Parathyroid adenoma (tissue), 2 donors: ENCODE measurements around the gene IGFBP2.

ENCODE experiments used
- H2AFZ ChIP-seq: fragments of 300-600 bp; sonication (generic); one replicate; pipeline ENCODE4 v1.7.0; 2017; ENCODE audit warnings: antibody characterized with exemption, mild to moderate bottlenecking
- H3K27ac ChIP-seq: fragments of 300-600 bp; sonication (generic); one replicate; pipeline ENCODE4 v1.7.0; 2017
- H3K27me3 ChIP-seq: fragments of 300-600 bp; sonication (generic); one replicate; pipeline ENCODE4 v1.7.0; 2017; ENCODE audit warnings: low read length; ENCODE audit not compliant: control insufficient read depth, insufficient read depth
- H3K36me3 ChIP-seq: fragments of 300-600 bp; sonication (generic); one replicate; pipeline ENCODE4 v1.7.0; 2017; ENCODE audit warnings: low read length; ENCODE audit not compliant: control insufficient read depth, insufficient read depth
- H3K4me1 ChIP-seq: fragments of 300-600 bp; sonication (generic); one replicate; pipeline ENCODE4 v1.7.0; 2017; ENCODE audit warnings: control low read depth
- H3K4me2 ChIP-seq: fragments of 300-600 bp; sonication (generic); one replicate; pipeline ENCODE4 v1.7.0; 2017; ENCODE audit warnings: low read length
- H3K4me3 ChIP-seq: fragments of 300-600 bp; sonication (generic); one replicate; pipeline ENCODE4 v1.7.0; 2017; ENCODE audit warnings: low read depth, low read length
- H3K79me2 ChIP-seq: fragments of 300-600 bp; sonication (generic); one replicate; pipeline ENCODE4 v1.7.0; 2017; ENCODE audit warnings: control low read depth
- H3K9ac ChIP-seq: fragments of 300-600 bp; sonication (generic); one replicate; pipeline ENCODE4 v1.7.0; 2017; ENCODE audit warnings: mild to moderate bottlenecking
- H3K9me3 ChIP-seq: fragments of 300-600 bp; sonication (generic); one replicate; pipeline ENCODE4 v1.7.0; 2017; ENCODE audit warnings: low read length; ENCODE audit not compliant: control insufficient read depth
- TF ChIP-seq, protein P1 (sequence below): fragments of 300-600 bp; sonication (generic); IDR thresholded peaks from one replicate; pipeline ENCODE4 v1.7.0; 2017; ENCODE audit warnings: antibody characterized with exemption, mild to moderate bottlenecking
- donor health status: primary hyperparathyroidism.

The IGFBP2 gene

DNA sequence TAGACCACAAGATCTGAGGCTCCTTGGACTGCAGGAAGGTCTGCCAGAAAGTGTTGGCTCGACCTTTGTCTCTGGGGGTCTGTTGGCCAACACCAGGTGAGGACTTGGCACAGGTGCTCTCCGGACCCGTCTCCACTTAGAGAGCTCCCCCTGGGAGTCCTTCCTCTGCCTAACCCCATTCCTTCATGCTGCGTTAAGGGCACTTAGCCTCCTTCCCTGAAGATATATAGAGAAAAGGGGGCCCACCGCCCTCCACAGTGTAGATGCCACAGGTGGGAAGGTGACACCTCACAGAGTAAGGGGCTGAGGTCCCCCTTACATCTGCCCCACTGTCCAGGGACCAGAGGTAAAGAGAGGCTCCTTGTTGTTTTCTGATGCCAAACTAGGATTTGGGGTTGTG, 53.9 kb downstream of the IGFBP2 start:
- H3K27me3 ChIP-seq = no peaks in the 10 kb centered on the region
- H3K36me3 ChIP-seq = no peaks in the 10 kb centered on the region
- no peak overlapping the region for H3K27ac ChIP-seq
- H3K4me1 ChIP-seq = peaks cover 3% of the 10 kb centered on the region
- H3K4me3 ChIP-seq = no peak overlapping the region
- no peak overlapping the region for H3K4me2 ChIP-seq
- H2AFZ ChIP-seq = no peak overlapping the region
- no peaks in the 10 kb centered on the region for H3K79me2 ChIP-seq
- TF ChIP-seq, protein P1, sequence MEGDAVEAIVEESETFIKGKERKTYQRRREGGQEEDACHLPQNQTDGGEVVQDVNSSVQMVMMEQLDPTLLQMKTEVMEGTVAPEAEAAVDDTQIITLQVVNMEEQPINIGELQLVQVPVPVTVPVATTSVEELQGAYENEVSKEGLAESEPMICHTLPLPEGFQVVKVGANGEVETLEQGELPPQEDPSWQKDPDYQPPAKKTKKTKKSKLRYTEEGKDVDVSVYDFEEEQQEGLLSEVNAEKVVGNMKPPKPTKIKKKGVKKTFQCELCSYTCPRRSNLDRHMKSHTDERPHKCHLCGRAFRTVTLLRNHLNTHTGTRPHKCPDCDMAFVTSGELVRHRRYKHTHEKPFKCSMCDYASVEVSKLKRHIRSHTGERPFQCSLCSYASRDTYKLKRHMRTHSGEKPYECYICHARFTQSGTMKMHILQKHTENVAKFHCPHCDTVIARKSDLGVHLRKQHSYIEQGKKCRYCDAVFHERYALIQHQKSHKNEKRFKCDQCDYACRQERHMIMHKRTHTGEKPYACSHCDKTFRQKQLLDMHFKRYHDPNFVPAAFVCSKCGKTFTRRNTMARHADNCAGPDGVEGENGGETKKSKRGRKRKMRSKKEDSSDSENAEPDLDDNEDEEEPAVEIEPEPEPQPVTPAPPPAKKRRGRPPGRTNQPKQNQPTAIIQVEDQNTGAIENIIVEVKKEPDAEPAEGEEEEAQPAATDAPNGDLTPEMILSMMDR = no peak
- no peaks in the 10 kb centered on the region for H3K9me3 ChIP-seq
- H3K9ac ChIP-seq = no peak overlapping the region

DNA sequence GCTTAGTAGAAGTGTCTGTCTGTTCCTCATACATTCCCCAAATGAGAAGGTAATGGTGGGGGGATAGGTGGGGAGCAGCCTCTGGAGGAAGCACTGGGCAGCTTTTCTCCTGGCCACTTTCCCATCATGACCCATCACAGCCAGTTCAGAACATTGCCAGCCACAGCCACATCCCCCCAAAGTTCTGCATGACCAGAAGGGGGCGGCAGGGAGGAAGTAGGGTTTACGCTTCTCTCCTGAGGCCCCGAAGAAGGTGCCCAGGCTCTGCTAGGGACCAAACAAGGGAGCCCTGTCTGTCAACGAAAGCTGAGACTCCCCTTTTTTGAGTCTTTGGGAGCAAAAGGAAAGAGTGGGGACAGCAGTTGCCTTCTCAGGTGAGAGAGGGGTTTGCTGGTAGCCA, 54.4 kb downstream of the IGFBP2 start:
- H3K9me3 ChIP-seq = no peaks in the 10 kb centered on the region
- H3K27ac ChIP-seq = no peak overlapping the region

DNA sequence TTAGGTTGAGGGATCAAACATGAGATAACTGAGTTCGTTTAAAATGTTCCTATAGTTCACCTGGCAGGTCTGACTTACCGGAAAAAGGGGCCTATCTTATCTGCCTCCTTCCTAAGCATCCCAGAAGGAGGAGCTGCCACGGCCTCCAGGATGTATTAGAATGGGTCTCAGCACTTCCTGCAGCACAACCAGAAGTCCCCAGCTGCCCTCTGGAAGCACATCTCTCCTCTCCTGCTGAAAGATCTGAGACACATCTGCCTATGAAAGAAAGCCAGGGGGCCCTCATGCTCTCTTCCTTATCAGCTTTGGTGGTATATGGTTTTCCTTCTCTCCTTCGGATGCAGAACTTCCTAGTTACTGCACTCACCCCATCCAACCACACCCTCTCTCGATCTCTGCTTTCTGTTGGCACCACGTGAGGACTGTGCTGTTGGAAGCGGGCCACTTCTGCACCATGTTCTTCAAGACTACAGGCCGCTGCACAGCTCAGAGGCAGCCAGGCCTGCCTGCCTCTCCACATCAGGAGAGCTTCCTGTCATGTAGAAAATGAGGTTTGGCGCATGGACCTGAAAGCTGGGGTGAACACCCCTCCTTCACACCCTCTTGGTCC, 55.6 kb downstream of the IGFBP2 start:
- Histone ChIP-seq H3K27me3 (no peaks in the 10 kb centered on the region), H3K36me3 (no peaks in the 10 kb centered on the region), H3K4me2 (no peak overlapping the region), H3K9me3 (no peaks in the 10 kb centered on the region), H2AFZ (no peak overlapping the region), H3K4me1 (no peaks in the 10 kb centered on the region), H3K79me2 (no peaks in the 10 kb centered on the region), H3K4me3 (no peak overlapping the region), H3K27ac (no peak overlapping the region), H3K9ac (no peak overlapping the region)
- TF ChIP-seq, protein P1 = no peak

More for the DNA sequence above, 54.4 kb downstream of the IGFBP2 start:
- no peaks in the 10 kb centered on the region for H3K27me3 ChIP-seq
- TF ChIP-seq, protein P1 = no peak
- no peak overlapping the region for H3K4me2 ChIP-seq
- H3K36me3 ChIP-seq = no peaks in the 10 kb centered on the region
- no peak overlapping the region for H3K4me3 ChIP-seq
- no peak overlapping the region for H2AFZ ChIP-seq
- no peak overlapping the region for H3K9ac ChIP-seq
- H3K79me2 ChIP-seq = no peaks in the 10 kb centered on the region
- H3K4me1 ChIP-seq = no peaks in the 10 kb centered on the region

- Histone ChIP-seq H3K36me3 (no peaks in the 10 kb centered on the region), H3K4me2 (no peak overlapping the region), H3K79me2 (no peaks in the 10 kb centered on the region), H3K9ac (no peak overlapping the region), H3K27ac (no peak overlapping the region), H2AFZ (no peak overlapping the region), H3K9me3 (no peaks in the 10 kb centered on the region), H3K4me1 (peaks cover 2% of the 10 kb centered on the region), H3K4me3 (no peak overlapping the region), H3K27me3 (no peaks in the 10 kb centered on the region)
- TF ChIP-seq, protein P1 = no peak
These were observed 56.2 kb downstream of the IGFBP2 start for GRCh38 chr2:216689397-216689796.

GRCh38 chr2:216690456-216690852, 57.2 kb downstream of the IGFBP2 start:
- Histone ChIP-seq H3K27me3 (no peaks in the 10 kb centered on the region), H3K4me2 (no peak overlapping the region), H3K79me2 (no peaks in the 10 kb centered on the region), H3K27ac (no peak overlapping the region), H3K4me3 (no peak overlapping the region), H3K9ac (no peak overlapping the region), H2AFZ (no peak overlapping the region), H3K36me3 (no peaks in the 10 kb centered on the region), H3K4me1 (peaks cover 2% of the 10 kb centered on the region), H3K9me3 (no peaks in the 10 kb centered on the region)
- TF ChIP-seq, protein P1 = no peak
